Measurements from ENCODE around the gene CCT7. TPM values are rescaled to one million over a fixed set of nuclear protein-coding genes. Genes with fewer than 3 reads are reported as not detected.

Gene CCT7
- total and polyA plus RNA-seq, 4 experiments from 2014 or later, result 187 to 400 (median 213) TPM

DNA sequence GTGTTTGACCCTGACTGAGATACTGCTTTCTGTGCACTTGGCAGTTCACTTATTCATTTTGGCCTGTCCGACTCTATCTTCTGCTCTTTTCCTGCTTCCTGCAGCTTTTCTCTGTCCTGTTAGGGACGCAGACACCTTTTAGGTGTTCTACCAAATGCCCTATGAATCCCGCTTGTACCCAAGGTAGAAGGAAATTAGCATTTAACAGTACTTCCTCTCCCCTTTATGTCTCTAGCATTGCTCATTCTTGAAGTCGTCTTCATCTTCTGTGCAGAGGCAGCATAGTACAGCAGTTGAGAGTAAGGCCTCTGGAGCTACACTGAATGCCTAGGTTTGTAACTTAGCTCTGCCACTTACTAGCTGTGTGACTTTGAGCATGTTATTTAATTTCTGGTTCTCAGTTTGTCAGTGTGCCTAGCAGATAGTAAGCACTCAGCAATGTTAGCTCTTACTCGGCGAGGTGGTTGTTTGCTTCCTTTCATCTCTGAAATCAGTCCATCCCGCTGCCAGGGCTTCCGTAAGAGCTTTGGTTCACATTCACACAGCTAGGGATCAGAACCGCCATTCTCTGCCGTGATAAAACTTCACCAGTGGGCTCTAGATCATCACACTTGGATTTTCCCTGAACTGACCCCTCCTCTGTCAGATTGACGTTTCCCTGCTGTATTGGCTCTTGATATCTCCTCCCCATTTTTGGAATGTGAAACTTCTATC lies 1.4 kb downstream of the CCT7 start:
- Mint-ChIP-seq H3K36me3 (peaks cover 6 to 49% of the 10 kb centered on the region in 2 donors), H3K27me3 (no peaks in the 10 kb centered on the region), H3K4me1 (peaks cover 28 to 70% (median 40%) of the 10 kb centered on the region in 4 donors), H3K27ac (peak overlapping the region; percentile 83 to 97 (median 91)), H3K9me3 (no peaks in the 10 kb centered on the region), H3K4me3 (peak overlapping the region; percentile 91 to 99 (median 98))
- peak overlapping the region; percentile 86 to 99 for H3K4me3 ChIP-seq (ENCODE audit: low read length in 2 of 2)
- CTCF ChIA-PET (ENCODE audit: partially characterized antibody), result interaction anchor here (0.7 to 8.4 kb wide), 6 partner anchors 18 to 58 kb away, joined by 3 to 77 read pairs (median 8); partner anchors contain the start of gene SMYD5
- intact Hi-C loops (cut with micrococcal nuclease), result loop anchor here (2.0 to 10.0 kb wide), 3 partner anchors 59 to 1219 kb away; partner anchors contain the start of genes INO80B and TET3
- no peaks in the 10 kb centered on the region for H3K27me3 ChIP-seq (ENCODE audit: insufficient read depth, low read length)
- H3K4me1 ChIP-seq (ENCODE audit: insufficient read depth, low read length), result peaks cover 42% of the 10 kb centered on the region
- H3K36me3 ChIP-seq (ENCODE audit: insufficient read depth, low read length), result peaks cover 10% of the 10 kb centered on the region
- no peaks in the 10 kb centered on the region for H3K9me3 ChIP-seq (ENCODE audit: control insufficient read depth in 1 of 2, low read length in 2 of 2)
- H3K27ac ChIP-seq (ENCODE audit: low read depth, low read length), result peak overlapping the region; percentile 91
- DNase-seq, result peak in 3 of 5 donors; percentile 11 to 17 (median 15)
- POLR2A ChIA-PET (ENCODE audit: partially characterized antibody), result interaction anchor here (1.0 to 4.9 kb wide), 11 partner anchors 12 to 1223 kb away, joined by 3 to 51 read pairs (median 16); partner anchors contain the start of genes ALMS1, EGR4, FBXO41 and SFXN5

DNA sequence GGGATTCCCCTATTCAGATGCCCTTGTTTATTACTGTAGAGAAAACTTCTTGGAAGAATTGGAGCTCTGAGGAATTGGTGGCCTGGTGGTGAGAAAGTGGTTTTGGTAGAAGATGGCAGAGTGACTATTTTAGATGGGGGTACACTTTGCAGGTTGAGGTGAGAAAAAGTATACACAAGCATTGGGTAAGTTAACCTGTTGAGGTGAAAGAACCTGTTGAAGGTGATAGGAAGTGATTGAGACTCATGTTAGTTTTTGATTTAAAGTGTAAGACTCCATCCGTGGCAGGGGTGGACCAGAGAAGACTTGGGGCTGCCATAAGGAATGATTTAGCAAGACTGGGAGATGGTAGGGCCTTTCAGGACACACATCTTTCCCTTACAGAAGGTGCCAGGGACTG lies 3.1 kb downstream of the CCT7 start:
- intact Hi-C loops (cut with micrococcal nuclease), result loop anchor here (10.0 kb wide), 1 partner anchor 748 kb away; the partner anchor contains the start of gene TET3
- Mint-ChIP-seq H3K4me1 (peaks cover 28 to 70% (median 40%) of the 10 kb centered on the region in 4 donors), H3K36me3 (peaks cover 6 to 58% of the 10 kb centered on the region in 2 donors), H3K27ac (peak overlapping the region; percentile 10 to 97 (median 80)), H3K9me3 (no peaks in the 10 kb centered on the region), H3K4me3 (peak overlapping the region in 1 of 8 donors; percentile 19), H3K27me3 (no peaks in the 10 kb centered on the region)
- no peaks in the 10 kb centered on the region for H3K27me3 ChIP-seq (ENCODE audit: insufficient read depth, low read length)
- H3K4me3 ChIP-seq (ENCODE audit: low read length in 2 of 2), result no peak overlapping the region
- peaks cover 42% of the 10 kb centered on the region for H3K4me1 ChIP-seq (ENCODE audit: insufficient read depth, low read length)
- H3K9me3 ChIP-seq (ENCODE audit: control insufficient read depth in 1 of 2, low read length in 2 of 2), result no peaks in the 10 kb centered on the region
- peaks cover 17% of the 10 kb centered on the region for H3K36me3 ChIP-seq (ENCODE audit: insufficient read depth, low read length)
- no peak overlapping the region for H3K27ac ChIP-seq (ENCODE audit: low read depth, low read length)
- CTCF ChIA-PET (ENCODE audit: partially characterized antibody), result interaction anchor here (1.4 to 8.4 kb wide), 3 partner anchors 25 to 53 kb away, joined by 6 to 77 read pairs (median 6); partner anchors contain the start of gene SMYD5
- POLR2A ChIA-PET (ENCODE audit: partially characterized antibody), result interaction anchor here (1.0 kb wide), 1 partner anchor 501 kb away, joined by 3 read pairs; no protein-coding TSS in a partner anchor
- DNase-seq, result no peak

DNA sequence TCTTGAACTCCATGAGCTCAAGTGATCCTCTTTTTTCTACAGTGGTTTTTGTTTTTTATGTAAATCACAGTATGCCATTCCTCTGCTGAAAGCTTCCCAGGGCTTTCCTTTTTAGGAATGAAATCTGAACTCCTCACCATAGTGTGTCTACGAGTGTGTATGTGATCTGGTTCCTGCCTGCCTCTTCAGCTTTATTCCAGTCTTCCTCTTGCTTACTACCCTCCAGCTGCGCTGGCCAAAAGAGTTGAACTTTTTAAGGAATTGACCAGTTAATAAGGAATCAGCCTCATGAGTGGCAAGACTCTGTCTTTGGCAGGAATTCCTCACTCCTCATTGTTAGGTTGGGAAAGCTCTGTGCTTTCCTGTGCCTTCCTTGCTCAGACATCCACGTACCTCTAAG lies 4.0 kb downstream of the CCT7 start:
- POLR2A ChIA-PET (ENCODE audit: partially characterized antibody), result interaction anchor here (1.1 to 1.2 kb wide), 2 partner anchors 9 to 14 kb away, joined by 3 read pairs; no protein-coding TSS in a partner anchor
- H3K36me3 ChIP-seq (ENCODE audit: insufficient read depth, low read length), result peaks cover 25% of the 10 kb centered on the region
- H3K4me1 Mint-ChIP-seq, result peaks cover 25 to 61% (median 37%) of the 10 kb centered on the region in 4 donors
- no peak overlapping the region for H3K27ac ChIP-seq (ENCODE audit: low read depth, low read length)
- CTCF ChIA-PET (ENCODE audit: partially characterized antibody), result interaction anchor here (0.9 to 8.4 kb wide), 5 partner anchors 19 to 61 kb away, joined by 3 to 77 read pairs (median 5); partner anchors contain the start of gene SMYD5
- H3K36me3 Mint-ChIP-seq, result peaks cover 11 to 63% of the 10 kb centered on the region in 2 donors
- peak overlapping the region in 5 of 7 donors; percentile 18 to 75 (median 59) for H3K27ac Mint-ChIP-seq
- no peaks in the 10 kb centered on the region for H3K9me3 Mint-ChIP-seq
- no peak overlapping the region for H3K4me3 Mint-ChIP-seq
- no peak overlapping the region for H3K4me3 ChIP-seq (ENCODE audit: low read length in 2 of 2)
- H3K27me3 Mint-ChIP-seq, result no peaks in the 10 kb centered on the region
- H3K4me1 ChIP-seq (ENCODE audit: insufficient read depth, low read length), result peaks cover 35% of the 10 kb centered on the region
- DNase-seq, result no peak
- no peaks in the 10 kb centered on the region for H3K27me3 ChIP-seq (ENCODE audit: insufficient read depth, low read length)
- no peaks in the 10 kb centered on the region for H3K9me3 ChIP-seq (ENCODE audit: control insufficient read depth in 1 of 2, low read length in 2 of 2)
- intact Hi-C loops (cut with micrococcal nuclease), result loop anchor here (10.0 kb wide), 1 partner anchor 747 kb away; the partner anchor contains the start of gene TET3

DNA sequence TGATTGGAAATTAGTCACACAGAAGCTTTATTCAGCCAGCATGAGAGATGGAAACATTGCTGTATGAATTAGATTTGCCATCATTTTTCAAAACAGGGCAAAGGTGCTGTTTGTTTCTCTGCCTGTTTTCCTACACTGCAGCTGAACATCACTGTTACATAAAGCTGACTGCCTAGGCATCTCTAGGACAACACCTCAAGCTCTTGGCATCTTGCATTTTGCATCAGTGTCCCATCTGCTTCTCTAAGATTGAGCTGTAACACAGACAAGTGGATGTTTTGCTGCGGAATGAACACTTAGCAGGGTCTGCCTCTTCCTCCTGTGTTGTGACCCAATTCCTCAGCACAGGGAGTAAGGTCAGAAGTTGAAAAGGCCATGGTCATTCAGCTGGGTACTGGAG lies 4.9 kb downstream of the CCT7 start:
- no peak overlapping the region for H3K4me3 Mint-ChIP-seq
- H3K27ac ChIP-seq (ENCODE audit: low read depth, low read length), result no peak overlapping the region
- ChIA-PET CTCF (ENCODE audit: partially characterized antibody) (interaction anchor here (1.0 to 8.4 kb wide), 4 partner anchors 18 to 61 kb away, joined by 3 to 77 read pairs (median 4); partner anchors contain the start of gene SMYD5), POLR2A (ENCODE audit: partially characterized antibody) (interaction anchor here (1.1 to 1.4 kb wide), 3 partner anchors 9 to 33 kb away, joined by 3 to 4 read pairs (median 3); no protein-coding TSS in a partner anchor)
- DNase-seq, result no peak
- H3K27ac Mint-ChIP-seq, result peak overlapping the region in 3 of 7 donors; percentile 22 to 71 (median 53)
- H3K9me3 Mint-ChIP-seq, result no peaks in the 10 kb centered on the region
- H3K9me3 ChIP-seq (ENCODE audit: control insufficient read depth in 1 of 2, low read length in 2 of 2), result no peaks in the 10 kb centered on the region
- peaks cover 31% of the 10 kb centered on the region for H3K36me3 ChIP-seq (ENCODE audit: insufficient read depth, low read length)
- H3K27me3 ChIP-seq (ENCODE audit: insufficient read depth, low read length), result no peaks in the 10 kb centered on the region
- intact Hi-C loops (cut with micrococcal nuclease), result loop anchor here (10.0 kb wide), 1 partner anchor 746 kb away; the partner anchor contains the start of gene TET3
- peaks cover 25 to 54% (median 35%) of the 10 kb centered on the region in 4 donors for H3K4me1 Mint-ChIP-seq
- peaks cover 35% of the 10 kb centered on the region for H3K4me1 ChIP-seq (ENCODE audit: insufficient read depth, low read length)
- no peaks in the 10 kb centered on the region for H3K27me3 Mint-ChIP-seq
- H3K36me3 Mint-ChIP-seq, result peaks cover 12 to 63% of the 10 kb centered on the region in 2 donors
- H3K4me3 ChIP-seq (ENCODE audit: low read length in 2 of 2), result no peak overlapping the region

DNA sequence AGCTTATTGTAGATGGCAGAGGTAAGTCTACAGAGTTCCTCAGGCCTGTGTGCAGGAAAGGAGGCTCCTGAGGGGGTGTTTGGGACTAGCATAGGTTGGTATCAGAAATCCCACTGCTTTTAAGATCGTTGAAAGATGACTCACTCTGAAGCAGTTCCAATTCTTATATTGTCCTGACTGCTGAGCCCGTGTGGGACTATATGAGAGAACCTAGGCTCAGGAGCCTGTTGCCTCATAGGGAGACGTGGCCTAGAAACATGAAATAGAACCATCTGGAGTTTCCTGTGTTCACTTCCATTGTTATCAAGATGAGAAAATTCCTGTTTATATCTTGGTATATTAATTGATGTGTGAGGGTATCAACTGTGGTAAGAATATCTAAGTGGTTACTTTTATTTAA lies 5.7 kb downstream of the CCT7 start:
- H3K9me3 Mint-ChIP-seq, result no peaks in the 10 kb centered on the region
- Histone ChIP-seq H3K27ac (ENCODE audit: low read depth, low read length) (no peak overlapping the region), H3K4me3 (ENCODE audit: low read length in 2 of 2) (no peak overlapping the region), H3K36me3 (ENCODE audit: insufficient read depth, low read length) (peaks cover 39% of the 10 kb centered on the region), H3K9me3 (ENCODE audit: control insufficient read depth in 1 of 2, low read length in 2 of 2) (no peaks in the 10 kb centered on the region), H3K27me3 (ENCODE audit: insufficient read depth, low read length) (no peaks in the 10 kb centered on the region), H3K4me1 (ENCODE audit: insufficient read depth, low read length) (peaks cover 33% of the 10 kb centered on the region)
- peak overlapping the region in 3 of 7 donors; percentile 3 to 71 (median 70) for H3K27ac Mint-ChIP-seq
- peaks cover 24 to 46% (median 34%) of the 10 kb centered on the region in 4 donors for H3K4me1 Mint-ChIP-seq
- intact Hi-C loops (cut with micrococcal nuclease), result loop anchor here (10.0 kb wide), 1 partner anchor 745 kb away; the partner anchor contains the start of gene TET3
- ChIA-PET POLR2A (ENCODE audit: partially characterized antibody) (interaction anchor here (1.4 kb wide), 1 partner anchor 33 kb away, joined by 4 read pairs; no protein-coding TSS in a partner anchor), CTCF (ENCODE audit: partially characterized antibody) (interaction anchor here (1.6 to 8.4 kb wide), 2 partner anchors 22 to 28 kb away, joined by 4 to 77 read pairs; partner anchors contain the start of gene SMYD5)
- H3K27me3 Mint-ChIP-seq, result no peaks in the 10 kb centered on the region
- DNase-seq, result no peak
- no peak overlapping the region for H3K4me3 Mint-ChIP-seq
- H3K36me3 Mint-ChIP-seq, result peaks cover 15 to 65% of the 10 kb centered on the region in 2 donors

DNA sequence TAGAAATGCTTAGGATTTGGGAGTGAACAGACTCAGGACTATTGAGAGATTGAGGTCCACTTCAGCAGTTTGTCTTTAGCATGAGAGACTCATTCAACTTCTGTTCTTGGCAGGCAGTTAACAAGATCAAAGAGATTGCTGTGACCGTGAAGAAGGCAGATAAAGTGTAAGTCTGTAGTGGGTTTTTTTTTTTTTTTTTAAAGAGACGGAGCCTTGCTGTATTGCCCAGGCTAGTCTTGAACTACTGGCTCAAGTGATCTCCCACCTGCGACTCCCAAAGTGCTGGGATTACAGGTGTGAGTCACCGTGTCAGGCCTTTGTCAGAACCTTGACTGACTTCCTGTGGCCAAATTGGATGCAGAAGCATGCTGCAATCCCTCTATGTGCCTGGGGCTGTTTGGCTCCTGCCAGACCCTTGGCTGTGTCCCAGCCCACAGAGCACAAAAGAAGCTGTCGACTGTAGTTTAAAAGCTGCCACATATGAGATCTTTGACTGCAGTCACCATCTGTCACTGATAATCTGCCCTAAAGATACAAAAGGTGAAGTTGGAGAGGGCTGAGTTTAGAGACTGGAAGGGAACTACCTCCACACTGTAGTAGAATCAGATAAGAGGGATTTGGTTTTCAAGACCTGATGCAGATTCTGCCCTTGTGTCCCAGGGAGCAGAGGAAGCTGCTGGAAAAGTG lies 9.9 kb downstream of the CCT7 start:
- Mint-ChIP-seq H3K27ac (no peak overlapping the region), H3K27me3 (no peaks in the 10 kb centered on the region), H3K4me1 (peaks cover 1 to 8% (median 6%) of the 10 kb centered on the region in 4 donors), H3K9me3 (no peaks in the 10 kb centered on the region), H3K36me3 (peaks cover 45 to 86% of the 10 kb centered on the region in 2 donors), H3K4me3 (no peak overlapping the region)
- Histone ChIP-seq H3K36me3 (ENCODE audit: insufficient read depth, low read length) (peaks cover 77% of the 10 kb centered on the region), H3K4me3 (ENCODE audit: low read length in 2 of 2) (no peak overlapping the region), H3K27ac (ENCODE audit: low read depth, low read length) (no peak overlapping the region), H3K9me3 (ENCODE audit: control insufficient read depth in 1 of 2, low read length in 2 of 2) (no peaks in the 10 kb centered on the region), H3K4me1 (ENCODE audit: insufficient read depth, low read length) (peaks cover 4% of the 10 kb centered on the region), H3K27me3 (ENCODE audit: insufficient read depth, low read length) (no peaks in the 10 kb centered on the region)
- intact Hi-C loops (cut with micrococcal nuclease), result no loop called here
- DNase-seq, result no peak
- POLR2A ChIA-PET (ENCODE audit: partially characterized antibody), result interaction anchor here (3.8 kb wide), 1 partner anchor 10 kb away, joined by 20 read pairs; the partner anchor contains the start of genes CCT7 and PRADC1
- CTCF ChIA-PET (ENCODE audit: partially characterized antibody), result no interaction called here

Measured in CD4-positive, alpha-beta memory T cell (primary cell).